ENCODE measurements around the gene EPB41L4B.
"Not testable (repeated sequence)": the region's sequence is repeated elsewhere in the genome, so short reads cannot be mapped to it uniquely, and the experiment has no call there.

The EPB41L4B gene

DNA sequence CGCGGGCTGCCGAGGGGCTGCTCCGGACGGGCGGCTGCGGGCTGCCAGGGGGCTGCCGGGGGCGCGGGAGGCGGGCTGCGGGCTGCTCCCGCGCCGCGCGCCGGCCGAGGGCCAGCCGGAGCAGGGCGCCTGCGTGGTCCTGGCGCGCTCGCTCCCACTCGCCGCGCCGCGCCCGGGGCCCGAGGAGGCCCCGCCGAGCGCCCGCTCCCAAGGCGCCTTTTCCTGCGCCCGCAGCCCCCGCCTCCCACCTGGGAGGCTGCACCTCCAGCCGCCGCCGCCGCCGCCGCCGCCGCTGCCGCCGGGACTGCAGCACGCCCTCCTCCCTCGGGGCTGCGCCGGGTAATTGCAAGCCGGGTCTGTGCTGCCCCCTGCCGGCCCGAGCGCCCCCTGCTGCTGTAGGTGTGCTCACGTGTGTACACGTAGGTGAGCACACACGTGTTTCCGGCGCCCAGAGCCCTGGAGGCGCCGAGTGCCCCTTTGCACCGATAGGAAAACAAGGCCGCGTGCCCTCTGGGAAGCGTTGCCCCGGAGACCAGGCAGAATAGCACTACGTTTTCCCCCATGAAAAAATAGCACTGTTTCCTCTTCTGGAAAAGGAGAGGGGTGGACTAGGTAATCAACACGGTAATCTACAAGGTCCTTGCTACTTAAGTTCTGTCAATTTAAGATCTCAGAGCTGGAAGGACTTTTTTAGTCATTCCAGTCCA lies at the start of gene EPB41L4B:
Gene EPB41L4B, minus strand, starts transcription at position 318 of the 707 bp plus-strand sequence. CDS start 613 bp downstream, outside the sequence.
- peak; percentile 75 to 86 (median 82) for DNase-seq (ENCODE audit: low read depth in 3 of 3)

- no peak for DNase-seq (ENCODE audit: low read depth in 3 of 3)
These were observed 48.4 kb upstream of the EPB41L4B start for GRCh38 chr9:109369285-109369684.

GRCh38 chr9:109360771-109361170 lies 39.9 kb upstream of the EPB41L4B start:
- no peak for DNase-seq (ENCODE audit: low read depth in 3 of 3)

DNA sequence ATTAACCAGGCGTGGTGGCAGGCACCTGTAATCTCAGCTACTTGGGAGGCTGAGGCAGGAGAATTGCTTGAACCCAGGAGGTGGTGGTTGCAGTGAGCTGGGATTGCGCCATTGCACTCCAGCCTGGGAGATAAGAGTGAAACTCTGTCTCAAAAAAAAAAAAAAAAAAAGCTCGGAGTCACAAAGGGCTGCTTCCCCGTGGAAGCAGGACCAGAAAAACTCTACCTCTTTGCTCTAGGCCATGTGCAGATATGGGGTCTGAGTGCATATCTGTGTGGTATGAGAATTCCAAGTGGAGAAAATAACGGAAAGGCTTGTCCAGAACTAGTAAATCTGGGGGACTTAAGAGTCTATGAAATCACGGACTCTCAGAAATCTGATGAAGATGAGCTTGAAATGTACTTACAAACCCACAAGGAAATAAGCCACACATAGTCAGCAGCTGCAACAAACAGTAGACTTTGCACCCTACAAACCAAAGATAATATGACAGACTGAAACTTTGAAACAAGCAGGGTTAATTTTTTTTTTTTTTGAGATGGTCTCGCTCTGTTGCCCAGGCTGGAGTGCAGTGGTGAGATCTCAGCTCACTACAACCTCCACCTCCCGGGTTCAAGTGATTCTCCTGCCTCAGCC lies 38.2 kb upstream of the EPB41L4B start:
- DNase-seq (ENCODE audit: low read depth in 3 of 3): not testable (repeated sequence)

GRCh38 chr9:109355564-109356297 lies 34.9 kb upstream of the EPB41L4B start:
- no peak for DNase-seq (ENCODE audit: low read depth in 3 of 3)

DNA sequence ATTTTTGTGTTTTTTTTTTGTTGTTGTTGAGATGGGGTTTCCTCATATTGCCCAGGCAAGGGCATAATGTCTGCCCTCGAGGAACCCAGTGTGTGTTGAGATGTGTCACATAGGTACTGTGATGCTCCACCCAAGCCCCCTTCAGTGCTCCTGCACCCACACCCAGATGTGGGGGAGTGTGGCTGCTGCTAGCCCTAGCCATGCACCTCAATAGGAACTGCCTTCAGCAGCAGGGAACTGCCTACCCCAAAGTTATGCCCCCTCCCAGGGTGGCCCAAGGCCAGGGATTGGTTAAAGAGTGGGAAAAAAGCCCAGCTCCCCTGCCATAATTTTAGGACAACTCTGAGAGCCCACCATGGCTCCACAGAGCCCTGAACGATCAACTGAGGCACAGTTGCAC lies 33.3 kb upstream of the EPB41L4B start:
- no peak for DNase-seq (ENCODE audit: low read depth in 3 of 3)

- DNase-seq (ENCODE audit: low read depth in 3 of 3): no peak
These were observed 30.2 kb upstream of the EPB41L4B start for GRCh38 chr9:109351032-109351431.

- DNase-seq (ENCODE audit: low read depth in 3 of 3): no peak
These were observed 28.6 kb upstream of the EPB41L4B start for GRCh38 chr9:109349421-109349846.

- DNase-seq (ENCODE audit: low read depth in 3 of 3): no peak
These were observed 26.0 kb upstream of the EPB41L4B start for GRCh38 chr9:109346904-109347303.

- DNase-seq (ENCODE audit: low read depth in 3 of 3): no peak
These were observed 24.0 kb upstream of the EPB41L4B start for GRCh38 chr9:109344866-109345265.

DNA sequence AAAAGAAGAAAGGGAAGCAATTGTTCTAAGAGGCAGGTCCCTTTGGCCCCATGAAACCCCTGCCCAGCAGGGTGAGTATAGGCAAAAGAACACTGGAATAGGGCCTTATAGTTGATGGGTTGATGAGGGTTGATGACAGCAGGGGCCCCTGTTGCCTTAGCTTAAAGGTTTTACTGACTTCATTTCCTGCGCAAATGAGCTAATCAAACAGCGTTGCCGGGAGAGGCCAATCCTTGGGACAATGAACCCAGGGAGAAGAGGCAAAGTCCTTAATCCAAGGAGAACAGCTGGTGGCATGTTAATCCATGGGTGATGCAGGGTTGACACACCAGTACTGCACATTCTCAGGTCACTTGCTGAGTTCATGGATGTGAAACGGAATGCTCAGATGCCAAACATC lies 22.0 kb upstream of the EPB41L4B start:
- DNase-seq (ENCODE audit: low read depth in 3 of 3): no peak

- DNase-seq (ENCODE audit: low read depth in 3 of 3): no peak
These were observed 20.7 kb upstream of the EPB41L4B start for GRCh38 chr9:109341561-109341960.

DNA sequence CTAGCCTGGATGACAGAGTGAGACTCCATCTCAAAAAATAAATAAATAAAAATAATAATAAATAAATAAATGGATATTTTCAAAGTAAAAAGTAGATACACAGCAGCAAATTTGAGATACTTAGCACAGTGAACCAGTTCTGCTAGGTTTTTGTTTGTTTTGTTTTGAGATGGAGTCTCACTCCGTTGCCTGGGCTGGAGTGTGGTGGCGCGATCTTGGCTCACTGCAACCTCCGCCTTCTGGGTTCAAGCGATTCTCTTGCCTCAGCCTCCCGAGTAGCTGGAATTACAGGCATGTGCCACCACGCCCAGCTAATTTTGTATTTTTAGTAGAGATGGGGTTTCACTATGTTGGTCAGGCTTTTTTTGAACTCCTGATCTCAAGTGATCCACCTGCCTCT lies 20.1 kb upstream of the EPB41L4B start:
- not testable (repeated sequence) for DNase-seq (ENCODE audit: low read depth in 3 of 3)

- DNase-seq (ENCODE audit: low read depth in 3 of 3): no peak
These were observed 15.6 kb upstream of the EPB41L4B start for GRCh38 chr9:109336409-109336808.

DNA sequence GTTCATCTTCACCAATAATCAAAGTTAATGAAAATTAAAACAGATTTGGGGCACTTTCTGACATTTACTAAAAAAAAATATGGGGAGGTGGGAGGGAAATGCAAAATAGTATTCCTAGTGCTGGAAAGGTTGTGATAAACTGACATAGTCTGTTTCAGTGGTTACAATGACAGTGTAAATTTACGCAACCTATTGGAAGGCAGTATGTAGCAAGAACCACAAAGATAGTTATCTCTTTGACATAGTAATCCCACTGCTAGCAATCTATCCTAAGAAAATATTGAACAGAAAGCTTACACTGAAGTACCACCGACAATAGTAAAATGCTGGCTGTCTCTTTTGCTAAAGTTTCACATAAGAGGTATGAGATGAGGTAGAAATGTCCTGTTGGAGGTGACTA lies 15.1 kb upstream of the EPB41L4B start:
- no peak for DNase-seq (ENCODE audit: low read depth in 3 of 3)

DNA sequence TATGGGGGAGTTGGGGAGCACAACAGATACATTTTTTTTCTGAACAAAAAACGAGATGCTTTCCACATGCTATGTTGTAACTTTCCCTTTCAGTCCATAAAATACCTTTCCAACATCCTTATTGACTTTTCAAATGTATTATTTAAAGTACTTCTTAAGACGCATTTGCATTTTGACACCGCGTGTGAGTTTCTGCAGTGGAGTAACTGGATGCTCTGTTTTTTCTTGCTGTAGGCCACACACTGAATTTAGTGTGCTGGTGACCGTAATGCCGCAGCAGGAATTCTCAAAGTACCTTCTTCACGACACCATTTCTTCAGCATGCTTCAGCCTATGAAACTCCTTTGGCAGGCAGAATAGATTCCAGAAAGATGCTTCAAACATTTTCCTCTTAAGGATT lies 14.3 kb upstream of the EPB41L4B start:
- no peak for DNase-seq (ENCODE audit: low read depth in 3 of 3)

DNA sequence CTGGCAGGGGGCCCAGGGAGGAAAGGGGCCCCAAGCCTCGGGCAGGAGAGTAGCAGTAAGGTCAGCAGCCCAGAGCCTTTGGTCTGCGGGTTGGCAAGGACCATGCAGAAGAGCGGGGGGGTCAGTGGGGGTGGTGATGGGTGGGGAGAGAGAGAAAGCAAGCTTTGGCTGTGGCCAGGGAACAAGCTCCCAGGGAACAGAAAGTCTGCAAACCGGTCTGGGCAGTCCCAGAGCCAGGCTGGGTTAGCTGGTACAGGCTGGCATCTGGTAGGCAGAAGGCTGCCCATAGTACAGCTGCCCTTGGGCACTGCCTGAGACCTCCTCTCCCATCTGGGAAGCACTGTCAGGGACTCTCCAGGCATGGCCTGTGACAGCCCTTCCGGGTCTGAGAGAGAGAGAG lies 10.5 kb upstream of the EPB41L4B start:
- no peak for DNase-seq (ENCODE audit: low read depth in 3 of 3)

DNA sequence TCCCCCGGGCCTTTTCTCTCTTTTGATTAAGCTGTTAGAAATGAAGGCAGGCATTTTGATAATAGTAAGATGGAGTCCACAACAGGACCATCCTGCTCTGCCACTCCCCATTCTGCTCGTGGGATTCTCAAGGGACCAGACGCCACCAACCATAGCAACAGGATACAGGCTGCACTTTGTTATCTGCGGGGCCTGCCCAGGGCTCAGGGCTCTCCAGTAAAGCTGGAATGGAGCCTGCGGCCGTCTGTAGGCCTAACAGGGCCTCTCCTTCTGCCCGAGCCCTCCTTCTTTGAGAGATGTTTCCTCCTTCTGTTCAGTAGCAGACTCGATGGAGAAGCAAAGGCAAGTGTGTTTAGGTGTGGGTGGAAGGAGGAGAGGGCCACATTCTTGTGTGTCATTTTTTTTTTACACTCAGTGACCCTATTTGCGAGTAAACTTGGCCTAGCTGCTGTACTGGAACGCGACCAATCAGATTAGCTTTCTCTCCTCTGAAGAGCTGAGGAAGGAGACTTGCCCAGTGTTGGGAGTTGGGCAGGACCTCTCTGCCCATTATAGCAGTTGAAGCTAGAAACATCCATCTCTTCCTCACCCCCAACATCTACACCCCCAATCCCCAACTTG lies 8.9 kb upstream of the EPB41L4B start:
- no peak for DNase-seq (ENCODE audit: low read depth in 3 of 3)

GRCh38 chr9:109328978-109329637 lies 8.2 kb upstream of the EPB41L4B start:
- no peak for DNase-seq (ENCODE audit: low read depth in 3 of 3)

DNA sequence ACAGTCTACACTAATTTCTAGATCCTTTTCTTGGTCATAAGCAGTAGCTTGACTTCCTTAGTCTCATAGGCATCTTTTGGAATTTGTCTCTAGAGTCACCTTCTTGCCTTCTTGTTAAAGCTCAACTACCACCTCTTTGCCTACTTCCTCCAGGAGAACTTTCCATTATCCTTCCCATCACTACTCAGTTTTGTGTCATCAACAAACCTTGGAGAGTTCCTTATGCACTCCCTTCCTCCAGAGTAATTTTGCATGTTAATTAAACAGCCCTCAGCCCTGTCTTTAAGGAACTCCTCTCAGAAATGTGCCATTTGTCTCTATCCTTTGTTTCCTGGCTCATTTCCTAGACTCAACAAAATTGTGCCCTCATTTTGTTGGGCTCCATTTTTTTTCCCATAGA lies 4.2 kb upstream of the EPB41L4B start:
- no peak for DNase-seq (ENCODE audit: low read depth in 3 of 3)

GRCh38 chr9:109323771-109324170 lies 2.9 kb upstream of the EPB41L4B start:
- no peak for DNase-seq (ENCODE audit: low read depth in 3 of 3)

DNA sequence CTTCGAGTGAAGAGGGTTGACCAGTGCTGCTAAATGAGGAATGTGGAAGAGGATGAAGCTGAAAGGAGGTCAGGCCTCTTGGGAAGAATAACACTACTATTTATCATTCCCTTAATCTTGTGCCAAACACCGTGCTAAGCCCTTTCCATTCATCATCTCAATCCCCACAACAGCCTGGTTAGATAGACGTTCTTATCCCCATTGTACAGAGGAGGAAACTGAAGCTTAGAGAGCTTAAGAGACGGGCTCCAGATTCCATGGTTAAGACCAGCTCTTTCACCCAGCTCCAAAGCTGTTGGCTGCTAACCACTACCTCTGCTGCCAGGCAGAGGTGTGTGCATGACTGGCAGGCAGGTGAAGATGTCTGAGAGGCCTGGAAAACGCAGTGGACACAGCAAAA lies 868 bp upstream of the EPB41L4B start:
- DNase-seq (ENCODE audit: low read depth in 3 of 3): no peak

Measured in stimulated activated CD4-positive, alpha-beta T cell treated with anti-CD3 and anti-CD28 coated beads, TNF-alpha, amount 100 ng/mL, for 4 hours (primary cell).